Measurements from ENCODE around the gene SLC7A11.

Gene SLC7A11

GRCh38 chr4:138204507-138204906, 37.6 kb downstream of the SLC7A11 start:
- no peak overlapping the region for H3K4me3 ChIP-seq (ENCODE audit: control insufficient read depth, low read depth, low read length)
- no peak for TF ChIP-seq CTCF (conservative IDR thresholded peaks at IDR 0.05; ENCODE audit: control insufficient read depth, insufficient read depth, low read depth, low read length)
- DNase-seq (ENCODE audit: low read depth): no peak

GRCh38 chr4:138202686-138203085, 39.5 kb downstream of the SLC7A11 start:
- TF ChIP-seq CTCF (conservative IDR thresholded peaks at IDR 0.05; ENCODE audit: control insufficient read depth, insufficient read depth, low read depth, low read length): no peak

GRCh38 chr4:138200236-138200590, 41.9 kb downstream of the SLC7A11 start:
- H3K4me3 ChIP-seq (ENCODE audit: control insufficient read depth, low read depth, low read length): no peak overlapping the region
- DNase-seq (ENCODE audit: low read depth): no peak
- TF ChIP-seq CTCF (conservative IDR thresholded peaks at IDR 0.05; ENCODE audit: control insufficient read depth, insufficient read depth, low read depth, low read length): no peak

More at GRCh38 chr4:138202686-138203085, 39.5 kb downstream of the SLC7A11 start:
- H3K4me3 ChIP-seq (ENCODE audit: control insufficient read depth, low read depth, low read length): no peak overlapping the region
- DNase-seq (ENCODE audit: low read depth): no peak

GRCh38 chr4:138199568-138200235, 42.4 kb downstream of the SLC7A11 start:
- no peak for DNase-seq (ENCODE audit: low read depth)
- no peak overlapping the region for H3K4me3 ChIP-seq (ENCODE audit: control insufficient read depth, low read depth, low read length)
- no peak for TF ChIP-seq CTCF (conservative IDR thresholded peaks at IDR 0.05; ENCODE audit: control insufficient read depth, insufficient read depth, low read depth, low read length)

- no peak for TF ChIP-seq CTCF (conservative IDR thresholded peaks at IDR 0.05; ENCODE audit: control insufficient read depth, insufficient read depth, low read depth, low read length)
- no peak for DNase-seq (ENCODE audit: low read depth)
- no peak overlapping the region for H3K4me3 ChIP-seq (ENCODE audit: control insufficient read depth, low read depth, low read length)
Measured at GRCh38 chr4:138196153-138196552, 46.0 kb downstream of the SLC7A11 start.

- no peak overlapping the region for H3K4me3 ChIP-seq (ENCODE audit: control insufficient read depth, low read depth, low read length)
- DNase-seq (ENCODE audit: low read depth): no peak
- TF ChIP-seq CTCF (conservative IDR thresholded peaks at IDR 0.05; ENCODE audit: control insufficient read depth, insufficient read depth, low read depth, low read length): no peak
Measured at GRCh38 chr4:138193963-138194362, 48.2 kb downstream of the SLC7A11 start.

- peak; percentile 50 for DNase-seq (ENCODE audit: low read depth)
- no peak for TF ChIP-seq CTCF (conservative IDR thresholded peaks at IDR 0.05; ENCODE audit: control insufficient read depth, insufficient read depth, low read depth, low read length)
- H3K4me3 ChIP-seq (ENCODE audit: control insufficient read depth, low read depth, low read length): no peak overlapping the region
Measured at GRCh38 chr4:138192113-138192512, 50.0 kb downstream of the SLC7A11 start.
